ENCODE results near the gene FAM3A. TPM values are rescaled to one million over a fixed set of nuclear protein-coding genes. Genes with fewer than 3 reads are reported as not detected.

FAM3A gene
- total and polyA plus RNA-seq, 9 of the 15 experiments (the other 6 are each of a cell fraction or from before 2014, with no cell fraction given): 0.75 to 70.6 (median 27.0) TPM

GRCh38 chrX:154463611-154464220 is 52.3 kb downstream of the FAM3A start:
- no peaks in the 10 kb centered on the region for H3K27me3 ChIP-seq (ENCODE audit: control insufficient read depth in 2 of 2, insufficient read depth in 2 of 2, low read length in 2 of 2)
- H3K9ac ChIP-seq (ENCODE audit: insufficient read depth in 1 of 2, low read depth in 2 of 2, low read length in 2 of 2): no peak overlapping the region; a peak in 1 of 4 replicates
- H3K36me3 ChIP-seq (ENCODE audit: control insufficient read depth, insufficient read depth, low read length): peaks cover 77% of the 10 kb centered on the region; the same call in 2 of the 3 replicates
- H3K4me3 ChIP-seq: no peak overlapping the region
- no peak overlapping the region for H3K27ac ChIP-seq (ENCODE audit: extremely low read depth, low read depth, low read length)
- ChIA-PET CTCF (ENCODE audit: low intra/inter-chr PET ratio) (no interaction called here), POLR2A (interaction anchor here (0.8 to 2.0 kb wide), 3 partner anchors 10 to 19 kb away, joined by 3 to 6 read pairs (median 4); no protein-coding TSS in a partner anchor)
- H4K20me1 ChIP-seq (replicated peaks; ENCODE audit: control insufficient read depth, insufficient read depth, low read length): peaks cover 3% of the 10 kb centered on the region; the same call in 1 of the 2 replicates
- peaks cover 24% of the 10 kb centered on the region for H3K79me2 ChIP-seq (ENCODE audit: control insufficient read depth, insufficient read depth, low read length)
- peaks cover 7 to 41% of the 10 kb centered on the region in 2 experiments; a peak in 3 of 5 replicates for H3K4me1 ChIP-seq (replicated peaks in 1 of 2; ENCODE audit: control insufficient read depth in 2 of 2, insufficient read depth in 2 of 2, low read length in 2 of 2)
- WGBS (ENCODE audit: insufficient coverage, low coverage, missing lambda C conversion rate): 95% methylated on average over 4 of the region's 36 CpGs
- ATAC-seq (no peak), DNase-seq (ENCODE audit: extremely low read depth in 1 of 4, low spot score in 3 of 4) (peak in 1 of 4 experiments; percentile 6), FAIRE-seq (no peak)
- TF ChIP-seq ZSCAN29 (IDR thresholded peaks at IDR 0.05) (no peak), CXXC5 (CRISPR knock-in tag; IDR thresholded peaks at IDR 0.05) (no peak), POLR2G (IDR thresholded peaks at IDR 0.05; ENCODE audit: low read depth, low read length) (peak; percentile 38; the same call in 1 of the 2 replicates), CSDE1 (IDR thresholded peaks at IDR 0.05) (no peak), MXI1 (IDR thresholded peaks at IDR 0.05; ENCODE audit: low read depth, low read length) (no peak)
- H2AFZ ChIP-seq (ENCODE audit: low read depth, low read length): no peak overlapping the region
- intact Hi-C loops (cut with micrococcal nuclease) (no loop called here), in situ Hi-C loops (cut with MboI) (no loop called here)
- no peaks in the 10 kb centered on the region for H3K9me1 ChIP-seq (ENCODE audit: control insufficient read depth, insufficient read depth, low read length)
- no peaks in the 10 kb centered on the region for H3K9me3 ChIP-seq (replicated peaks; ENCODE audit: control insufficient read depth, insufficient read depth, low read depth, low read length)
- BruUV-seq (replicated peaks): no TSS peak
- H3K4me2 ChIP-seq (ENCODE audit: insufficient read depth, low read length): no peak overlapping the region

GRCh38 chrX:154462396-154462795 is 53.6 kb downstream of the FAM3A start:
- 83% methylated on average over 7 of the region's 8 CpGs for WGBS (ENCODE audit: insufficient coverage, low coverage, missing lambda C conversion rate)
- in situ Hi-C loops (cut with MboI) (no loop called here), intact Hi-C loops (cut with micrococcal nuclease) (no loop called here)
- Histone ChIP-seq H3K27ac (ENCODE audit: extremely low read depth, low read depth, low read length) (no peak overlapping the region), H3K4me3 (no peak overlapping the region), H3K4me1 (replicated peaks in 1 of 2; ENCODE audit: control insufficient read depth in 2 of 2, insufficient read depth in 2 of 2, low read length in 2 of 2) (peaks cover 7 to 50% of the 10 kb centered on the region in 2 experiments; a peak in 3 of 5 replicates), H3K9me1 (ENCODE audit: control insufficient read depth, insufficient read depth, low read length) (no peaks in the 10 kb centered on the region), H3K9ac (ENCODE audit: insufficient read depth in 1 of 2, low read depth in 2 of 2, low read length in 2 of 2) (peak overlapping the region in 1 of 2 experiments; percentile 31; a peak in 1 of 4 replicates), H4K20me1 (replicated peaks; ENCODE audit: control insufficient read depth, insufficient read depth, low read length) (peaks cover 3% of the 10 kb centered on the region; the same call in 1 of the 2 replicates), H3K27me3 (ENCODE audit: control insufficient read depth in 2 of 2, insufficient read depth in 2 of 2, low read length in 2 of 2) (no peaks in the 10 kb centered on the region), H3K36me3 (ENCODE audit: control insufficient read depth, insufficient read depth, low read length) (peaks cover 64% of the 10 kb centered on the region; the same call in 2 of the 3 replicates), H2AFZ (ENCODE audit: low read depth, low read length) (no peak overlapping the region), H3K4me2 (ENCODE audit: insufficient read depth, low read length) (no peak overlapping the region), H3K79me2 (ENCODE audit: control insufficient read depth, insufficient read depth, low read length) (peaks cover 30% of the 10 kb centered on the region), H3K9me3 (replicated peaks; ENCODE audit: control insufficient read depth, insufficient read depth, low read depth, low read length) (no peaks in the 10 kb centered on the region)
- ATAC-seq (no peak), DNase-seq (ENCODE audit: extremely low read depth in 1 of 4, low spot score in 3 of 4) (no peak), FAIRE-seq (no peak)
- ChIA-PET CTCF (ENCODE audit: low intra/inter-chr PET ratio) (no interaction called here), POLR2A (interaction anchor here (0.6 to 1.8 kb wide), 2 partner anchors 16 to 98 kb away, joined by 3 to 7 read pairs; no protein-coding TSS in a partner anchor)
- no TSS peak for BruUV-seq (replicated peaks)
- no peak for TF ChIP-seq LEF1 (IDR thresholded peaks at IDR 0.05)
- TF ChIP-seq CBX8 (IDR thresholded peaks at IDR 0.05; ENCODE audit: borderline replicate concordance, extremely low read depth, low read depth, low read length, poor library complexity, severe bottlenecking): no peak
- no peak for TF ChIP-seq MLX (CRISPR knock-in tag; conservative IDR thresholded peaks at IDR 0.05)
- TF ChIP-seq SUPT5H (IDR thresholded peaks at IDR 0.05): no peak
- no peak for TF ChIP-seq ETS2 (tag; IDR thresholded peaks at IDR 0.05; ENCODE audit: borderline replicate concordance, poor library complexity, severe bottlenecking)
- no peak for TF ChIP-seq HMGN3 (IDR thresholded peaks at IDR 0.05; ENCODE audit: borderline replicate concordance, extremely low read depth, insufficient read length, low read depth, low read length)
- no peak for TF ChIP-seq ATF6 (CRISPR knock-in tag; IDR thresholded peaks at IDR 0.05)
- TF ChIP-seq NCOR1 (IDR thresholded peaks at IDR 0.05): no peak
